Calu3 (cell line): Measurements from ENCODE around the gene CSRNP3. TPM values are rescaled to one million over a fixed set of nuclear protein-coding genes. Genes with fewer than 3 reads are reported as not detected.

Source experiments
- BruUV-seq: library from RNA; stranded (reverse); fragments of 400-500 nt; replicated peaks from 2 replicates; lab custom pipeline; 2021; lab: Mats Ljungman, UMichigan
- CTCF ChIA-PET: fragments of 300-600 bp; sonication (Branson Sonifier 250); formaldehyde crosslinking; loops from one replicate; lab custom pipeline; 2022; ENCODE audit warnings: antibody characterized with exemption; lab: Charles Lee
- DNase-seq: peaks from one replicate; pipeline ENCODE4 v3.0.0; 2022
- H3K27ac Mint-ChIP-seq: one replicate; pipeline ENCODE4 v1.8.0; 2022; ENCODE audit warnings: mixed read lengths; ENCODE audit not compliant: unreplicated experiment
- H3K27me3 Mint-ChIP-seq: one replicate; pipeline ENCODE4 v1.8.0; 2022; ENCODE audit warnings: mixed read lengths; ENCODE audit not compliant: unreplicated experiment
- H3K36me3 Mint-ChIP-seq: one replicate; pipeline ENCODE4 v1.8.0; 2022; ENCODE audit warnings: mild to moderate bottlenecking, moderate library complexity, mixed read lengths; ENCODE audit not compliant: insufficient read depth, unreplicated experiment
- H3K4me1 Mint-ChIP-seq: one replicate; pipeline ENCODE4 v1.8.0; 2022; ENCODE audit warnings: mild to moderate bottlenecking, low read depth, mixed read lengths; ENCODE audit not compliant: unreplicated experiment
- H3K4me3 Mint-ChIP-seq: one replicate; pipeline ENCODE4 v1.8.0; 2022; ENCODE audit warnings: mild to moderate bottlenecking, low read depth, moderate library complexity, mixed read lengths; ENCODE audit not compliant: unreplicated experiment
- H3K9me3 Mint-ChIP-seq: one replicate; pipeline ENCODE4 v1.8.0; 2022; ENCODE audit warnings: low read depth, mixed read lengths; ENCODE audit not compliant: unreplicated experiment
- CTCF ChIP-seq: fragments of 200-600 bp; IDR thresholded peaks from one replicate; pipeline ENCODE4 v1.8.0; 2022; ENCODE audit warnings: antibody characterized with exemption; ENCODE audit not compliant: unreplicated experiment
- intact Hi-C: fragments of 100-400 bp; cut with micrococcal nuclease; formaldehyde crosslinking; loops from one replicate; pipeline ENCODE4 v1.10.0; 2022; ENCODE audit not compliant: unreplicated experiment
- total RNA-seq: library from RNA; stranded (reverse); gene quantifications from 2 replicates; pipeline ENCODE4 v1.2.3, GENCODE V29; 2022

CSRNP3 gene
- total RNA-seq, 1 experiment from 2014 or later: 1.8 TPM

DNA sequence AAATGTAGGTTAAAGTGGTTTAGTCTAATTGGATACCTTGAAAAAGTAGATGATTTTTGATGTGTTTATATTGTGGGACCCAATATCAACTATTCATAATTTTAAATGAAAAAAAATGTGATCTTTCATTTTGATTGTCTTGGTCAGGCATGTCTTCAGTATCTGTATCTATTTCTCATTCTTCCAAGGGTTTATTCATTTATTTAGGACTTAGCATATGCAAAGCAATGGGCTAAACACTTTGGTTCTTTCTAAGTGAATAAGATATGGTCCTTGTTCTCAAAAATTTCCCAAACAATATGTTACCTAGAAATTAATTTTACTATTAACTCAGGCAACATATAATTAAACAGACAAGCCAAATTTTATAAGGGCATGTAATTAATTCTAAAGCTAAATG is 49.1 kb downstream of the CSRNP3 start:
- intact Hi-C loops: no loop called here
- no TSS peak for BruUV-seq
- CTCF ChIA-PET: no interaction called here
- Mint-ChIP-seq H3K27ac (no peak overlapping the region), H3K36me3 (no peaks in the 10 kb centered on the region), H3K4me1 (no peaks in the 10 kb centered on the region), H3K27me3 (no peaks in the 10 kb centered on the region), H3K9me3 (no peaks in the 10 kb centered on the region), H3K4me3 (no peak overlapping the region)
- no peak for DNase-seq
- no peak for TF ChIP-seq CTCF

GRCh38 chr2:165522719-165523118 is 53.2 kb downstream of the CSRNP3 start:
- CTCF ChIA-PET: no interaction called here

DNA sequence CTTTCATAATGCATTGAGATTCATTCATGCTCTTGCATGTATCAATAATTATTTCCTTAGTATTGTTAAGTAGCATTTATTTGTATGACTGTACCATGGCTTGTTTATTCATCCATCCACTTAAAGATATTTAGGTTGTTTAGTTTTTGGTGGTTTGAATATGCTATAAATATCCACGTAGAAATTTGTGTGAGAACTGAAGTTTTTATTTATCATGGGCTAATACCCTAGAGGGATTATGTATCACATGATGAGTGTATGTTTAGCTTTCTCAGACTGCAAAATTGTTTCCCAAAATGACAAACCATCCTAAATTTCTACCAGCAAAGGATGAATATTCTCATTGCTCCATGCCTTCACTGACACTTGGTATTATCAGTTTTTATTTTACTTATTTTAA is 55.2 kb downstream of the CSRNP3 start:
- TF ChIP-seq CTCF: no peak
- DNase-seq: no peak
- Mint-ChIP-seq H3K36me3 (no peaks in the 10 kb centered on the region), H3K27ac (no peak overlapping the region), H3K4me1 (no peaks in the 10 kb centered on the region), H3K9me3 (peaks cover 2% of the 10 kb centered on the region), H3K27me3 (no peaks in the 10 kb centered on the region), H3K4me3 (no peak overlapping the region)
- CTCF ChIA-PET: no interaction called here
- intact Hi-C loops: no loop called here
- no TSS peak for BruUV-seq

More at GRCh38 chr2:165522719-165523118, 53.2 kb downstream of the CSRNP3 start:
- Mint-ChIP-seq H3K4me3 (no peak overlapping the region), H3K9me3 (peaks cover 2% of the 10 kb centered on the region), H3K36me3 (no peaks in the 10 kb centered on the region), H3K27ac (no peak overlapping the region), H3K27me3 (no peaks in the 10 kb centered on the region), H3K4me1 (no peaks in the 10 kb centered on the region)
- no peak for TF ChIP-seq CTCF
- DNase-seq: no peak
- intact Hi-C loops: no loop called here
- no TSS peak for BruUV-seq

DNA sequence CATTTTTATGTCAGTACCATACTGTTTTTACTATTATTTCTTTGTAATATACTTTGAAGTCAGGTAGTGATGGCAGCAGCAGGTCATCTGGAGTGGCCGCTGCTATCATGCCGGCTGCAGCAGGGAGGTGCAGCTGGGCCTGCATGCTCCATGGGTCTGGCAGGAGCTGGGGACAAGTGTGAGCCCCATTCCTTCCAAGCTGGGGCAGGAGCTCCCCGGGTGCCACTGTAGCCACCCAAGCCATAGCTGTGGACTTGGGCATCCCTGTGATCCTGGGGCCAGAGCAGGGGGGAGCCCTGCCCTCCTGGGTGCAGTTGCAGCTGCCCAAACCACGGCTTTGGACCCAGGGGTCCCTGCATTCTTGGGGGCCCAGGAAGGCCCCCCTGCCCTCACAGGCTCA is 59.2 kb downstream of the CSRNP3 start:
- H3K36me3 Mint-ChIP-seq: no peaks in the 10 kb centered on the region
- H3K27me3 Mint-ChIP-seq: no peaks in the 10 kb centered on the region
- CTCF ChIA-PET: no interaction called here
- no TSS peak for BruUV-seq
- TF ChIP-seq CTCF: no peak
- no peak for DNase-seq
- intact Hi-C loops: no loop called here
- no peak overlapping the region for H3K4me3 Mint-ChIP-seq
- H3K9me3 Mint-ChIP-seq: peaks cover 2% of the 10 kb centered on the region
- H3K4me1 Mint-ChIP-seq: no peaks in the 10 kb centered on the region
- no peak overlapping the region for H3K27ac Mint-ChIP-seq
